ENCODE measurements around the gene TEX38.

The TEX38 gene

GRCh38 chr1:46642115-46642680 lies 29.5 kb upstream of the TEX38 start:
- TF ChIP-seq, protein P1, sequence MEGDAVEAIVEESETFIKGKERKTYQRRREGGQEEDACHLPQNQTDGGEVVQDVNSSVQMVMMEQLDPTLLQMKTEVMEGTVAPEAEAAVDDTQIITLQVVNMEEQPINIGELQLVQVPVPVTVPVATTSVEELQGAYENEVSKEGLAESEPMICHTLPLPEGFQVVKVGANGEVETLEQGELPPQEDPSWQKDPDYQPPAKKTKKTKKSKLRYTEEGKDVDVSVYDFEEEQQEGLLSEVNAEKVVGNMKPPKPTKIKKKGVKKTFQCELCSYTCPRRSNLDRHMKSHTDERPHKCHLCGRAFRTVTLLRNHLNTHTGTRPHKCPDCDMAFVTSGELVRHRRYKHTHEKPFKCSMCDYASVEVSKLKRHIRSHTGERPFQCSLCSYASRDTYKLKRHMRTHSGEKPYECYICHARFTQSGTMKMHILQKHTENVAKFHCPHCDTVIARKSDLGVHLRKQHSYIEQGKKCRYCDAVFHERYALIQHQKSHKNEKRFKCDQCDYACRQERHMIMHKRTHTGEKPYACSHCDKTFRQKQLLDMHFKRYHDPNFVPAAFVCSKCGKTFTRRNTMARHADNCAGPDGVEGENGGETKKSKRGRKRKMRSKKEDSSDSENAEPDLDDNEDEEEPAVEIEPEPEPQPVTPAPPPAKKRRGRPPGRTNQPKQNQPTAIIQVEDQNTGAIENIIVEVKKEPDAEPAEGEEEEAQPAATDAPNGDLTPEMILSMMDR (conservative IDR thresholded peaks at IDR 0.05; ENCODE audit: low read length): no peak
- TF ChIP-seq EZH2phosphoT487 (IDR thresholded peaks at IDR 0.05; ENCODE audit: borderline replicate concordance): no peak
- Histone ChIP-seq H3K27me3 (ENCODE audit: insufficient read depth, low read length, poor library complexity, severe bottlenecking) (no peaks in the 10 kb centered on the region), H4K20me1 (ENCODE audit: insufficient read depth, low read length, poor library complexity, severe bottlenecking) (no peaks in the 10 kb centered on the region), H3K9me3 (ENCODE audit: insufficient read depth, low read depth, low read length) (no peaks in the 10 kb centered on the region), H2AFZ (ENCODE audit: low read length) (no peak overlapping the region), H3K4me1 (ENCODE audit: insufficient read depth, low read length, poor library complexity, severe bottlenecking) (no peaks in the 10 kb centered on the region), H3F3A (ENCODE audit: low read depth) (no peaks in the 10 kb centered on the region), H3K9me2 (replicated peaks; ENCODE audit: low read depth, low read length) (no peaks in the 10 kb centered on the region), H3K79me2 (ENCODE audit: insufficient read depth, low read length) (no peaks in the 10 kb centered on the region), H3K4me3 (ENCODE audit: low read length, poor library complexity, severe bottlenecking) (no peak overlapping the region), H3K4me2 (ENCODE audit: low read depth, low read length, poor library complexity, severe bottlenecking) (no peak overlapping the region), H3K9ac (ENCODE audit: low read depth, low read length, poor library complexity, severe bottlenecking) (no peak overlapping the region), H3K36me3 (ENCODE audit: insufficient read depth, low read length) (no peaks in the 10 kb centered on the region)

GRCh38 chr1:46643368-46643775 lies 28.3 kb upstream of the TEX38 start:
- no peak overlapping the region for H3K9ac ChIP-seq (ENCODE audit: low read depth, low read length, poor library complexity, severe bottlenecking)
- no peaks in the 10 kb centered on the region for H3K79me2 ChIP-seq (ENCODE audit: insufficient read depth, low read length)
- no peak overlapping the region for H2AFZ ChIP-seq (ENCODE audit: low read length)
- H3K27me3 ChIP-seq (ENCODE audit: insufficient read depth, low read length, poor library complexity, severe bottlenecking): no peaks in the 10 kb centered on the region
- TF ChIP-seq, protein P1 (conservative IDR thresholded peaks at IDR 0.05; ENCODE audit: low read length): no peak
- no peak for TF ChIP-seq EZH2phosphoT487 (IDR thresholded peaks at IDR 0.05; ENCODE audit: borderline replicate concordance)
- no peaks in the 10 kb centered on the region for H3F3A ChIP-seq (ENCODE audit: low read depth)
- no peaks in the 10 kb centered on the region for H3K9me2 ChIP-seq (replicated peaks; ENCODE audit: low read depth, low read length)
- no peak overlapping the region for H3K4me2 ChIP-seq (ENCODE audit: low read depth, low read length, poor library complexity, severe bottlenecking)
- no peaks in the 10 kb centered on the region for H3K36me3 ChIP-seq (ENCODE audit: insufficient read depth, low read length)
- H3K4me3 ChIP-seq (ENCODE audit: low read length, poor library complexity, severe bottlenecking): no peak overlapping the region
- no peaks in the 10 kb centered on the region; the same call in 1 of the 2 replicates for H3K9me3 ChIP-seq (ENCODE audit: insufficient read depth, low read depth, low read length)
- H3K4me1 ChIP-seq (ENCODE audit: insufficient read depth, low read length, poor library complexity, severe bottlenecking): no peaks in the 10 kb centered on the region
- no peaks in the 10 kb centered on the region for H4K20me1 ChIP-seq (ENCODE audit: insufficient read depth, low read length, poor library complexity, severe bottlenecking)

- Histone ChIP-seq H3K36me3 (ENCODE audit: insufficient read depth, low read length) (peaks cover 9% of the 10 kb centered on the region; the same call in 1 of the 2 replicates), H2AFZ (ENCODE audit: low read length) (no peak overlapping the region), H4K20me1 (ENCODE audit: insufficient read depth, low read length, poor library complexity, severe bottlenecking) (no peaks in the 10 kb centered on the region), H3K4me2 (ENCODE audit: low read depth, low read length, poor library complexity, severe bottlenecking) (no peak overlapping the region), H3K4me3 (ENCODE audit: low read length, poor library complexity, severe bottlenecking) (no peak overlapping the region), H3K4me1 (ENCODE audit: insufficient read depth, low read length, poor library complexity, severe bottlenecking) (no peaks in the 10 kb centered on the region), H3F3A (ENCODE audit: low read depth) (no peaks in the 10 kb centered on the region), H3K27me3 (ENCODE audit: insufficient read depth, low read length, poor library complexity, severe bottlenecking) (no peaks in the 10 kb centered on the region), H3K9me2 (replicated peaks; ENCODE audit: low read depth, low read length) (no peaks in the 10 kb centered on the region), H3K9me3 (ENCODE audit: insufficient read depth, low read depth, low read length) (peaks cover 5% of the 10 kb centered on the region; the same call in 1 of the 2 replicates), H3K9ac (ENCODE audit: low read depth, low read length, poor library complexity, severe bottlenecking) (no peak overlapping the region), H3K79me2 (ENCODE audit: insufficient read depth, low read length) (no peaks in the 10 kb centered on the region)
- TF ChIP-seq, protein P1 (conservative IDR thresholded peaks at IDR 0.05; ENCODE audit: low read length): no peak
- no peak for TF ChIP-seq EZH2phosphoT487 (IDR thresholded peaks at IDR 0.05; ENCODE audit: borderline replicate concordance)
Observed at GRCh38 chr1:46645815-46646214, 25.8 kb upstream of the TEX38 start.

Data from Loucy (cell line).